Measurements from ENCODE around the gene PAIP2. TPM values are rescaled to one million over a fixed set of nuclear protein-coding genes. Genes with fewer than 3 reads are reported as not detected.
A peak's percentile ranks its signal among the peaks of the same experiment; 100 is the strongest.

Gene PAIP2
- total and polyA plus RNA-seq, 2 of the 4 experiments (the other 2 are of a cell fraction): 41.9 to 59.5 TPM

DNA sequence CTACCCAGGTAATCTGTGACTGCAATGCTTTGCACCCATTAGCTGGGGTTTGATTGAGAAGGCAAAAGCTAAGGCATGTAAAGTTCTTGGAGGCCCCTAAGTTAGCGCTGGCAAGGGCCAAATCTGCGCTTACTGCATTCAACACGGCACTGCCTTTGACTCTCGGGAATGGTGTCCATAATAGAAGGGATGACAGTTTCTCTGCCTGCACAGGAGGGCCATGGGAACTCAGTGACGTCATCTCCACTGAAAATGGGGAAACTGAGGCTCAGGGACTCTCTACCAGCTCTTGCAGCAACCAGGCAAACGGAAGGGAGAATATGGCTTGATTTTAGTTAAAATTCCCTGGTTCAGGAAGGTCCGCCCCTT is 61.7 kb downstream of the PAIP2 start:
- TF ChIP-seq MAZ (IDR thresholded peaks at IDR 0.05; ENCODE audit: borderline replicate concordance, low read depth, low read length) (no peak), RCOR1 (IDR thresholded peaks at IDR 0.05; ENCODE audit: insufficient replicate concordance, low read length) (no peak), SMC3 (IDR thresholded peaks at IDR 0.05; ENCODE audit: low read depth, low read length) (no peak), POLR2A (IDR thresholded peaks at IDR 0.05; ENCODE audit: low read depth, low read length) (no peak), CEBPB (IDR thresholded peaks at IDR 0.05; ENCODE audit: low read depth, low read length) (no peak), RAD21 (IDR thresholded peaks at IDR 0.05; ENCODE audit: low read length) (no peak), BHLHE40 (IDR thresholded peaks at IDR 0.05; ENCODE audit: low read depth, low read length) (no peak), RFX5 (IDR thresholded peaks at IDR 0.05; ENCODE audit: low read depth, low read length) (no peak), NFE2L2 (IDR thresholded peaks at IDR 0.05; ENCODE audit: low read depth, low read length) (no peak), MXI1 (IDR thresholded peaks at IDR 0.05; ENCODE audit: borderline replicate concordance, low read depth, low read length) (no peak), FOS (IDR thresholded peaks at IDR 0.05; ENCODE audit: low read depth, low read length) (no peak), CHD1 (IDR thresholded peaks at IDR 0.05; ENCODE audit: low read depth, low read length) (no peak), MAFK (IDR thresholded peaks at IDR 0.05; ENCODE audit: low read depth, low read length) (no peak)
- TF ChIP-seq, protein P1, sequence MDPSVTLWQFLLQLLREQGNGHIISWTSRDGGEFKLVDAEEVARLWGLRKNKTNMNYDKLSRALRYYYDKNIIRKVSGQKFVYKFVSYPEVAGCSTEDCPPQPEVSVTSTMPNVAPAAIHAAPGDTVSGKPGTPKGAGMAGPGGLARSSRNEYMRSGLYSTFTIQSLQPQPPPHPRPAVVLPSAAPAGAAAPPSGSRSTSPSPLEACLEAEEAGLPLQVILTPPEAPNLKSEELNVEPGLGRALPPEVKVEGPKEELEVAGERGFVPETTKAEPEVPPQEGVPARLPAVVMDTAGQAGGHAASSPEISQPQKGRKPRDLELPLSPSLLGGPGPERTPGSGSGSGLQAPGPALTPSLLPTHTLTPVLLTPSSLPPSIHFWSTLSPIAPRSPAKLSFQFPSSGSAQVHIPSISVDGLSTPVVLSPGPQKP (IDR thresholded peaks at IDR 0.05; ENCODE audit: borderline replicate concordance, low read depth, low read length): no peak
- TF ChIP-seq, protein P2, sequence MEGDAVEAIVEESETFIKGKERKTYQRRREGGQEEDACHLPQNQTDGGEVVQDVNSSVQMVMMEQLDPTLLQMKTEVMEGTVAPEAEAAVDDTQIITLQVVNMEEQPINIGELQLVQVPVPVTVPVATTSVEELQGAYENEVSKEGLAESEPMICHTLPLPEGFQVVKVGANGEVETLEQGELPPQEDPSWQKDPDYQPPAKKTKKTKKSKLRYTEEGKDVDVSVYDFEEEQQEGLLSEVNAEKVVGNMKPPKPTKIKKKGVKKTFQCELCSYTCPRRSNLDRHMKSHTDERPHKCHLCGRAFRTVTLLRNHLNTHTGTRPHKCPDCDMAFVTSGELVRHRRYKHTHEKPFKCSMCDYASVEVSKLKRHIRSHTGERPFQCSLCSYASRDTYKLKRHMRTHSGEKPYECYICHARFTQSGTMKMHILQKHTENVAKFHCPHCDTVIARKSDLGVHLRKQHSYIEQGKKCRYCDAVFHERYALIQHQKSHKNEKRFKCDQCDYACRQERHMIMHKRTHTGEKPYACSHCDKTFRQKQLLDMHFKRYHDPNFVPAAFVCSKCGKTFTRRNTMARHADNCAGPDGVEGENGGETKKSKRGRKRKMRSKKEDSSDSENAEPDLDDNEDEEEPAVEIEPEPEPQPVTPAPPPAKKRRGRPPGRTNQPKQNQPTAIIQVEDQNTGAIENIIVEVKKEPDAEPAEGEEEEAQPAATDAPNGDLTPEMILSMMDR (conservative IDR thresholded peaks at IDR 0.05; ENCODE audit: low read depth, low read length): no peak
- TF ChIP-seq, protein P3, sequence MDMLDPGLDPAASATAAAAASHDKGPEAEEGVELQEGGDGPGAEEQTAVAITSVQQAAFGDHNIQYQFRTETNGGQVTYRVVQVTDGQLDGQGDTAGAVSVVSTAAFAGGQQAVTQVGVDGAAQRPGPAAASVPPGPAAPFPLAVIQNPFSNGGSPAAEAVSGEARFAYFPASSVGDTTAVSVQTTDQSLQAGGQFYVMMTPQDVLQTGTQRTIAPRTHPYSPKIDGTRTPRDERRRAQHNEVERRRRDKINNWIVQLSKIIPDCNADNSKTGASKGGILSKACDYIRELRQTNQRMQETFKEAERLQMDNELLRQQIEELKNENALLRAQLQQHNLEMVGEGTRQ (IDR thresholded peaks at IDR 0.05; ENCODE audit: low read depth, low read length): no peak
- Histone ChIP-seq H3K36me3 (ENCODE audit: control insufficient read depth, insufficient read depth, low read length) (no peaks in the 10 kb centered on the region), H3K9me3 (ENCODE audit: control insufficient read depth, insufficient read depth, low read length) (no peaks in the 10 kb centered on the region), H3K18ac (ENCODE audit: low read depth, low read length) (peak overlapping the region; percentile 1; the same call in 1 of the 2 replicates), H3K4me2 (ENCODE audit: low read depth, low read length) (peak overlapping the region; percentile 95), H3K27ac (ENCODE audit: insufficient read depth, low read length) (peak overlapping the region; percentile 93), H2AFZ (replicated peaks; ENCODE audit: low read length, poor library complexity) (peak overlapping the region; percentile 98), H2BK5ac (ENCODE audit: low read depth, low read length, poor library complexity, severe bottlenecking) (peak overlapping the region; percentile 45), H3K23ac (ENCODE audit: low read depth, low read length) (peak overlapping the region; percentile 81; the same call in 1 of the 2 replicates), H2AK9ac (replicated peaks; ENCODE audit: low read depth, low read length, poor library complexity) (peak overlapping the region; percentile 73), H2BK15ac (ENCODE audit: low read depth, low read length) (peak overlapping the region; percentile 11; the same call in 1 of the 3 replicates), H3K79me1 (ENCODE audit: low read depth in 1 of 2, low read length in 2 of 2) (peaks cover 0 to 14% of the 10 kb centered on the region in 2 experiments; a peak in 1 of 4 replicates), H3K9ac (ENCODE audit: low read depth, low read length) (peak overlapping the region; percentile 65), H3K56ac (ENCODE audit: extremely low read depth, insufficient read depth, low read length) (peak overlapping the region; percentile 20; the same call in 1 of the 2 replicates), H4K5ac (ENCODE audit: low read depth, low read length) (peak overlapping the region; percentile 41; the same call in 1 of the 2 replicates), H2BK120ac (ENCODE audit: low read depth, low read length) (no peak overlapping the region), H2AK5ac (ENCODE audit: low read depth, low read length) (peak overlapping the region; percentile 68; the same call in 1 of the 2 replicates), H4K91ac (ENCODE audit: insufficient read depth, low read depth, low read length) (peak overlapping the region; percentile 40; the same call in 1 of the 2 replicates), H3K4ac (ENCODE audit: low read depth, low read length) (peak overlapping the region; percentile 89), H4K20me1 (ENCODE audit: insufficient read depth, low read length) (no peaks in the 10 kb centered on the region; the same call in 1 of the 2 replicates), H2BK20ac (ENCODE audit: low read depth, low read length) (peak overlapping the region; percentile 59; the same call in 1 of the 2 replicates), H3K14ac (replicated peaks; ENCODE audit: low read depth, low read length) (peak overlapping the region; percentile 97), H3K9me1 (ENCODE audit: insufficient read depth, low read length) (peaks cover 8% of the 10 kb centered on the region), H4K8ac (ENCODE audit: low read depth in 2 of 2, low read length in 2 of 2) (peak overlapping the region; percentile 75 to 95; a peak in 3 of 4 replicates), H3K4me1 (ENCODE audit: control insufficient read depth, insufficient read depth, low read length) (peaks cover 4% of the 10 kb centered on the region), H3K27me3 (ENCODE audit: control insufficient read depth, insufficient read depth, low read length) (no peaks in the 10 kb centered on the region), H3K4me3 (ENCODE audit: insufficient read depth, low read depth, low read length) (peak overlapping the region; percentile 59)
- WGBS, 2 experiments (ENCODE audit: extremely low coverage in 2 of 2, insufficient read length in 1 of 2): 0% methylated on average over 1 of the region's 7 CpGs; no CpG with 5 or more reads in 1 of the 2 experiments
- TSS peak; percentile 51 for BruUV-seq (replicated peaks)
- intact Hi-C loops (cut with micrococcal nuclease) (no loop called here), in situ Hi-C loops (cut with MboI; ENCODE audit: low sequenced_read_pairs) (no loop called here), dilution Hi-C loops (cut with HindIII; ENCODE audit: low sequenced_read_pairs, unreplicated experiment) (loop anchor here (25.0 kb wide), 1 partner anchor 109 kb away; no protein-coding TSS in a partner anchor)
- no peak; the same call in 1 of the 2 replicates for ATAC-seq (ENCODE audit: low read depth)
- ChIA-PET POLR2A (ENCODE audit: unreplicated experiment) (no interaction called here), CTCF (interaction anchor here (0.7 to 1.0 kb wide), 2 partner anchors 10 to 362 kb away, joined by 3 read pairs; no protein-coding TSS in a partner anchor)
- DNase-seq: no peak

Data from IMR-90 (cell line).